ENCODE results near the gene ABHD6.

ABHD6 gene

GRCh38 chr3:58234516-58234931 lies 3.1 kb upstream of the ABHD6 start:
- DNase-seq (ENCODE audit: extremely low spot score), result no peak
- ChIA-PET POLR2A (interaction anchor here (1.9 kb wide), 1 partner anchor 72 kb away, joined by 9 read pairs; the partner anchor contains the start of genes HTD2 and RPP14), CTCF (interaction anchor here (2.8 kb wide), 1 partner anchor 17 kb away, joined by 13 read pairs; no protein-coding TSS in a partner anchor)
- TF ChIP-seq LEF1 (IDR thresholded peaks at IDR 0.05; ENCODE audit: borderline replicate concordance) (no peak), ARNT (IDR thresholded peaks at IDR 0.05) (no peak), TARDBP (IDR thresholded peaks at IDR 0.05) (no peak), ZNF384 (IDR thresholded peaks at IDR 0.05) (no peak)

DNA sequence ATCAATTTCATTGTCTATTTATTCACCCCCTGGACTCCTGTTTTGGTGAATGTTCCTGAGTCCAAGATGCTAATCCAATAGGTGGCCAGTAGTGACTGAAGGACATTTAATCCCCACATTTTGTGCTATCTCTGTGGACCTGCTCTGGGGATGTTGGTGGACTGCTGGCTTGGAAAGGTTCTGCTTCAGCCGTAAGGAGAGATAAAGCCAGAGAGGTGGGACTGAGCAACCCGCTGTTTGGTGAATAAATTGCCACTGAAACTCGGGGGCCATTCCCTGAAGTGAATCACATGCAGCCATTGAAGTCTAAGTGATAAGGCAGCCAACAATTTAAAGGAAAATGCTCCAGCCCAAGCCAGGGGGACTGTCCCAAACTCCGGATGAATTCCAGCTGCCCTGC lies 1.6 kb upstream of the ABHD6 start:
- TF ChIP-seq SP1 (IDR thresholded peaks at IDR 0.05) (no peak), NFRKB (IDR thresholded peaks at IDR 0.05) (no peak)
- DNase-seq (ENCODE audit: extremely low spot score), result no peak
- CTCF ChIA-PET, result interaction anchor here (1.0 to 2.8 kb wide), 2 partner anchors 19 to 64 kb away, joined by 3 to 13 read pairs; no protein-coding TSS in a partner anchor
- POLR2A ChIA-PET, result no interaction called here

DNA sequence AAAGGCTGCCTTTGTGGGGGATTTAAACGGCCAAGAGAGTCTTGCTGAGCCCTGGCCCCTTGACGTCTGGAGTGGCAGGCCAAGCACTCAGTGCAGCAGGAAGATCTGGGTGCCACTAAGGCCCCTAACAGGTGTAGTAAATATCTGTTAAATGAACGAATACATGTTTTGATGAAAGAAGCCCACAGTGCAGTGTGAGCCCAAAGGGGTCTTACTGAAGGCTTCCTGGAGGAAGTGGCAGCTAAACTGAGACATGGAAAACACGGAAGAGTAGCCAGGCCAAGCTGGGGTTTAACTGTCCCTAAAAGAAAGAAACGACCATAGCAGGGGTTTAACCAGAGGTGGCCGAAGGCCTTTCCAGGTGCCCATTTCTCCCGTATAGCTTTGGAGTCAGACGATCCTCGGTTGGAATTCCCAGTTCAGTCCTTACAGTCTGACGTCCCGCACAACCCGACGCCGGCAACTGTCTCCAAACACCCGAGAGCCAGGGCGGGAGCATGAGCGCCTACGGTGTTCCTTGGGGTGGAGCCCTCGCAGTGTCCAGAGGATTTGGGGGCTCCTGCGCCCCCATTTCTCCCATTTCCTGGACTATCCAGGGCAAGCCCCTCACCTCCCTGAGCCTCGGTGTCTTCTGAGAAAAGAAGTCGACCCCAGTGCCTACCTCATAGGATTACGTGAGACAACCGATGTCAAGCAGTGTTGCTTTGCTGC lies 910 bp upstream of the ABHD6 start:
- ChIA-PET POLR2A (interaction anchor here (1.6 kb wide), 1 partner anchor 70 kb away, joined by 7 read pairs; the partner anchor contains the start of genes HTD2 and RPP14), CTCF (no interaction called here)
- DNase-seq (ENCODE audit: extremely low spot score), result no peak
- no peak for TF ChIP-seq HDGF (IDR thresholded peaks at IDR 0.05; ENCODE audit: borderline replicate concordance)
- no peak for TF ChIP-seq TARDBP (IDR thresholded peaks at IDR 0.05)
- TF ChIP-seq SUZ12 (IDR thresholded peaks at IDR 0.05), result no peak
- TF ChIP-seq ELF4 (IDR thresholded peaks at IDR 0.05), result no peak
- TF ChIP-seq ZNF384 (IDR thresholded peaks at IDR 0.05), result no peak
- no peak for TF ChIP-seq ARNT (IDR thresholded peaks at IDR 0.05)
- no peak for TF ChIP-seq FOXA1 (IDR thresholded peaks at IDR 0.05)
- TF ChIP-seq, protein P1, sequence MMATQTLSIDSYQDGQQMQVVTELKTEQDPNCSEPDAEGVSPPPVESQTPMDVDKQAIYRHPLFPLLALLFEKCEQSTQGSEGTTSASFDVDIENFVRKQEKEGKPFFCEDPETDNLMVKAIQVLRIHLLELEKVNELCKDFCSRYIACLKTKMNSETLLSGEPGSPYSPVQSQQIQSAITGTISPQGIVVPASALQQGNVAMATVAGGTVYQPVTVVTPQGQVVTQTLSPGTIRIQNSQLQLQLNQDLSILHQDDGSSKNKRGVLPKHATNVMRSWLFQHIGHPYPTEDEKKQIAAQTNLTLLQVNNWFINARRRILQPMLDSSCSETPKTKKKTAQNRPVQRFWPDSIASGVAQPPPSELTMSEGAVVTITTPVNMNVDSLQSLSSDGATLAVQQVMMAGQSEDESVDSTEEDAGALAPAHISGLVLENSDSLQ (IDR thresholded peaks at IDR 0.05), result no peak
- no peak for TF ChIP-seq FOXM1 (IDR thresholded peaks at IDR 0.05; ENCODE audit: borderline replicate concordance)
- no peak for TF ChIP-seq BHLHE40 (IDR thresholded peaks at IDR 0.05; ENCODE audit: borderline replicate concordance)
- no peak for TF ChIP-seq SP1 (IDR thresholded peaks at IDR 0.05)
- no peak for TF ChIP-seq NFRKB (IDR thresholded peaks at IDR 0.05)
- no peak; the same call in 1 of the 2 replicates for TF ChIP-seq L3MBTL2 (conservative IDR thresholded peaks at IDR 0.05)

DNA sequence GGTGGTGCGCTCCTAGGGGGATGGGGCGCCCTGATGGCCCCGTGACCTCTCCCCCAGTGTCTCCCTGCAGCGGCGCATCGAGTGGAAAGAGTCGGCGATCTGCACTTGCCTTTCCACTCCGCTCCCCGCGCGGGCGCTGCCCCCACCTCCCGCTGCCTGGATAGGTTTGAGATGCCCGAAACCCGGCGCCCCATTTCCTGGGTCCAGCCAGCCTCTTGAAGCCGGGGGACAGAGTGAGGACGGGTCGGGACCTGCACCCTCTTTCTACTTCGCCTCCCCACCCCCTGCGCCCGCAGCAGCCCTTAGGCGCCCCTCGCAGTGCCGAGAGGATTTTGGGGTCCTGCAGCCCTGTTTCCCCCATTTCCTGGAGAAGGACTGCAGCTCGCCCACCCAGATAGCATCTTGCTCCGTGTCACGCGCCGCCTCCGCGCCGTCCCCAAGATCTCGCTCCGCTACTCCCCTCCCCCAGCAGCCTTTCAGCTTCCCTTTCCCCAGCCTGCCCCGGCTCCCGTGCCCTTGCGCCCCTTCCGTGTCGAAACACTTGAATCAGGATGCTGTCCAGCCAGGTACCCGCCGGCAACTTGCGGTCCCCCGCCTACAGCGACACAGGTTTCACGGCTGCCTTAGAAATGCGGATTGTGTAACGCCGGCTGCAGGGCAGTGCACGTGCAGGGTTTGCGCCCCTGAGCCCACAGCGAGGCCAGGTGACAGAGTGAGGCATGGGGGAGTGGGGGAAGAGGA lies 519 bp downstream of the ABHD6 start:
- DNase-seq (ENCODE audit: extremely low spot score), result peak; percentile 36
- ChIA-PET POLR2A (interaction anchor here (1.0 to 1.6 kb wide), 2 partner anchors 12 to 68 kb away, joined by 3 to 7 read pairs; partner anchors contain the start of genes HTD2 and RPP14), CTCF (interaction anchor here (1.0 kb wide), 1 partner anchor 15 kb away, joined by 3 read pairs; no protein-coding TSS in a partner anchor)
- TF ChIP-seq ELF4 (IDR thresholded peaks at IDR 0.05), result no peak
- peak; percentile 82 for TF ChIP-seq L3MBTL2 (conservative IDR thresholded peaks at IDR 0.05)

DNA sequence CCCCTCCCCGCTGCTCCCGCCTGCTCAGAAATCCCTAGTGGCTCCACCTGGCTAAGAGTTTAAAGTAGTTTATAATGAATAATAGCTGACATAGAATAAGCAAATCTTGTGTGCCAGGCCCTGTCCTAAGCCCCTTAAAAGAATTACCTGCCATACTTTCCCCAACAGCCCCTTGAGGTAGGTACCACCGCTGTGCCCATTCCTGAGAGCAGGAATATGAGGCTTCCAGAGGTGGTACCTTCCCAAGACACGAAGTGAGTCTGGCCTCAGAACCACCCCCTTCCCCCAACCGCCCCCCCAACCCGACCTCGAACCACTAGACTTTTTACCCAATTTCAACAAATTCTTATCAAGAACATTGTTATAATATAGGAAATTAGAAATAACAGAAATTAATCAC lies 1.2 kb downstream of the ABHD6 start:
- DNase-seq (ENCODE audit: extremely low spot score), result no peak
- POLR2A ChIA-PET, result interaction anchor here (0.6 to 0.7 kb wide), 2 partner anchors 32 to 234 kb away, joined by 3 to 4 read pairs; no protein-coding TSS in a partner anchor
- TF ChIP-seq SP1 (IDR thresholded peaks at IDR 0.05) (no peak), FOXM1 (IDR thresholded peaks at IDR 0.05; ENCODE audit: borderline replicate concordance) (no peak), LEF1 (IDR thresholded peaks at IDR 0.05; ENCODE audit: borderline replicate concordance) (no peak), CTBP1 (IDR thresholded peaks at IDR 0.05; ENCODE audit: borderline replicate concordance) (no peak), L3MBTL2 (conservative IDR thresholded peaks at IDR 0.05) (no peak), BHLHE40 (IDR thresholded peaks at IDR 0.05; ENCODE audit: borderline replicate concordance) (no peak), ARNT (IDR thresholded peaks at IDR 0.05) (no peak), FOXK2 (IDR thresholded peaks at IDR 0.05) (no peak), ELF4 (IDR thresholded peaks at IDR 0.05) (no peak), SUZ12 (IDR thresholded peaks at IDR 0.05) (no peak), FOXA1 (IDR thresholded peaks at IDR 0.05) (no peak), ZNF384 (IDR thresholded peaks at IDR 0.05) (no peak), NFRKB (IDR thresholded peaks at IDR 0.05) (no peak), TARDBP (IDR thresholded peaks at IDR 0.05) (no peak), HDGF (IDR thresholded peaks at IDR 0.05; ENCODE audit: borderline replicate concordance) (no peak)
- TF ChIP-seq, protein P1 (IDR thresholded peaks at IDR 0.05), result no peak
- CTCF ChIA-PET, result interaction anchor here (1.0 kb wide), 1 partner anchor 15 kb away, joined by 3 read pairs; no protein-coding TSS in a partner anchor

DNA sequence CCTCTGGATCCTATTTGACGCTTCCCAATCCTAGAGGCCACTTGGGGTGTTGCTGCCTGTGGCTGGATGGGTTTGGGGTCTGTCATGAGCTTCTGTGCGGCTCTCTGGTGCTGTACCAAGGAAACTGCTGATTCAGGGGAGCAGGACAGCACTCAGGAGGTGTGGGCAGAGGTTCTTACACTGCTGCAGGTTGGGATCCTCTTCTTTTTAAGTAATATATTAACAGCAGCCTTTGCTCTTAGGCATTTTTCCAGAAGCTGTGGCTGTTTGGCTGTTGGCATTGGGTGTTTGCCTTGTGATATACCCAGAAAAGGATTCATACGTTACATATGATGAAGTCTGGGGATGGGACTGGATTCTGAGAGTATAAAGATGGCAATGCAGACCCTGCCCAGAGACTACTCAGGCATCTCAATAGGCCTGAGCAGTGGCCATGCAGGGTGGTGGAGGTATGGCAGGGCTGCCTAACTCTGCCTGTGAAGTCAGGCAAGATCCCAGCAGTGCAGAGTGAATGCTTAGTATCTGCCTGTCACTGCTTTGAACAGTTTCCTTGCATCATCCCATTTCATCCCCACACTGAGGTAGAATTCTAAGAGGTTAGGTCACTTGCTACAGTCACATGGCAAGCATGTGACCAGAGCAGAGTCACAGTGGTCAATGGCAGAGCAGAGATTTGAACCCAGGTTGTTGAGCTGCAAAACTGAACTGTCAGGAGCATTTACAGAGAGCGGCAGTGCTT lies 3.9 kb downstream of the ABHD6 start:
- ChIA-PET POLR2A (interaction anchor here (1.8 kb wide), 1 partner anchor 65 kb away, joined by 8 read pairs; the partner anchor contains the start of genes HTD2 and RPP14), CTCF (no interaction called here)
- TF ChIP-seq ARNT (IDR thresholded peaks at IDR 0.05) (no peak), L3MBTL2 (conservative IDR thresholded peaks at IDR 0.05) (no peak), TARDBP (IDR thresholded peaks at IDR 0.05) (no peak), LEF1 (IDR thresholded peaks at IDR 0.05; ENCODE audit: borderline replicate concordance) (no peak)
- no peak for DNase-seq (ENCODE audit: extremely low spot score)
